HepG2 (cell line): Measurements from ENCODE around the gene CEMP1. TPM values are rescaled to one million over a fixed set of nuclear protein-coding genes. Genes with fewer than 3 reads are reported as not detected.
A peak's percentile ranks its signal among the peaks of the same experiment; 100 is the strongest.
"Not testable (repeated sequence)": the region's sequence is repeated elsewhere in the genome, so short reads cannot be mapped to it uniquely, and the experiment has no call there.

Experiments used
- ATAC-seq: fragments of 200-7000 bp; cut with Tn5 transposase; 3 replicates; pipeline ENCODE4 v1.9.1; 2020; ENCODE audit warnings: mild to moderate bottlenecking, moderate library complexity
- BruUV-seq: library from RNA; stranded (reverse); fragments of 400-500 nt; replicated peaks from 2 replicates; lab custom pipeline; 2021; lab: Mats Ljungman, UMichigan
- CTCF ChIA-PET: fragments of 300-600 bp; formaldehyde crosslinking; extraction: SDS; loops from one replicate; lab custom pipeline; 2021; ENCODE audit warnings: low total read pairs, inconsistent platforms, low intra/inter-chr PET ratio; lab: Yijun Ruan, JAX
- POLR2A ChIA-PET: fragments of 350-600 bp; sonication (Branson Sonifier 250); formaldehyde crosslinking; loops from one replicate; lab custom pipeline; 2020; ENCODE audit warnings: antibody characterized with exemption, inconsistent platforms; lab: Yijun Ruan, JAX
- DNase-seq: peaks from one replicate; pipeline ENCODE4 v3.0.0-alpha.2; 2015; ENCODE audit warnings: low spot score
- FAIRE-seq: peaks from 3 replicates; lab custom pipeline; 2011; peaks lifted over from hg19 to GRCh38; lab: Jason Lieb, UNC
- H2AFZ ChIP-seq: one replicate; pipeline ENCODE4 v1.6.1; 2011; ENCODE audit warnings: low read length, inconsistent platforms
- H3K27ac ChIP-seq: fragments of 300-600 bp; 3 replicates; pipeline ENCODE4 v1.8.0; 2011; ENCODE audit warnings: mixed run types, mild to moderate bottlenecking, mixed read lengths, low read length, inconsistent platforms; ENCODE audit not compliant: insufficient read depth; ENCODE audit errors: extremely low read length
- H3K27me3 ChIP-seq, 2 experiments: fragments of 200-600 bp in 1 of 2; 2 replicates in 1 of 2; 3 replicates in 1 of 2; pipeline versions ENCODE4 v1.6.0 to v1.8.0; 2011; ENCODE audit warnings: low read length in 2 of 2, mild to moderate bottlenecking in 2 of 2, moderate library complexity in 2 of 2, inconsistent platforms in 1 of 2; ENCODE audit not compliant: insufficient read depth in 2 of 2, control insufficient read depth in 1 of 2
- H3K36me3 ChIP-seq, 2 experiments: fragments of 200-600 bp in 1 of 2; replicated peaks in 1 of 2; 2 replicates in 1 of 2; 3 replicates in 1 of 2; pipeline versions ENCODE4 v1.5.1 to v1.8.0; 2011; ENCODE audit warnings: low read length in 2 of 2, inconsistent platforms in 1 of 2; ENCODE audit not compliant: insufficient read depth in 2 of 2, control insufficient read depth in 1 of 2
- H3K4me1 ChIP-seq: 2 replicates; pipeline ENCODE4 v1.5.1; 2012; ENCODE audit warnings: low read length, inconsistent platforms; ENCODE audit not compliant: insufficient read depth
- H3K4me2 ChIP-seq: 2 replicates; pipeline ENCODE4 v1.6.0; 2011; ENCODE audit warnings: low read depth, low read length, inconsistent platforms
- H3K4me3 ChIP-seq, 3 experiments: fragments of 200-600 bp in 1 of 3; sonication (generic), shearing (Covaris generic) in 1 of 3; replicated peaks in 1 of 3; 2 replicates each; pipeline ENCODE4 v1.5.1; 2011 to 2016; ENCODE audit warnings: low read length in 3 of 3, inconsistent platforms in 2 of 3, low read depth in 2 of 3, mild to moderate bottlenecking in 2 of 3, control low read depth in 1 of 3, mixed read lengths in 1 of 3; ENCODE audit not compliant: insufficient read depth in 1 of 3
- H3K79me2 ChIP-seq: one replicate; pipeline ENCODE4 v1.6.1; 2011; ENCODE audit warnings: low read length, inconsistent platforms; ENCODE audit not compliant: insufficient read depth
- H3K9ac ChIP-seq: 2 replicates; pipeline ENCODE4 v1.6.0; 2011; ENCODE audit warnings: mild to moderate bottlenecking, low read depth, low read length, inconsistent platforms; ENCODE audit not compliant: insufficient read depth
- H3K9me3 ChIP-seq: 2 replicates; pipeline ENCODE4 v1.5.1; 2012; ENCODE audit warnings: mild to moderate bottlenecking, low read length
- H4K20me1 ChIP-seq: 2 replicates; pipeline ENCODE4 v1.6.0; 2011; ENCODE audit warnings: inconsistent platforms, mild to moderate bottlenecking, low read length, moderate library complexity; ENCODE audit not compliant: insufficient read depth
- BHLHE40 ChIP-seq: IDR thresholded peaks from 2 replicates; pipeline ENCODE4 v1.6.1; 2011; ENCODE audit warnings: low read length, improper control_type of control experiment
- PHF20 ChIP-seq: sonication (generic); formaldehyde crosslinking; IDR thresholded peaks from 2 replicates; pipeline ENCODE4 v1.5.0; 2020; ENCODE audit warnings: mild to moderate bottlenecking, missing genetic modification reagents
- ZNF362 ChIP-seq: sonication (generic); formaldehyde crosslinking; IDR thresholded peaks from 2 replicates; pipeline ENCODE4 v1.4.0; 2020; ENCODE audit warnings: missing genetic modification reagents, mild to moderate bottlenecking, borderline replicate concordance
- ZNF770 ChIP-seq: sonication (generic); formaldehyde crosslinking; IDR thresholded peaks from 2 replicates; pipeline ENCODE4 v1.5.0; 2020; ENCODE audit warnings: mild to moderate bottlenecking, missing genetic modification reagents
- WGBS: methylation state at CpG from one replicate; pipeline ENCODE4 v1.1.6; 2017; ENCODE audit warnings: low lambda C conversion rate; 5-methylcytosine and 5-hydroxymethylcytosine counted together
- in situ Hi-C: cut with HindIII; loops from 2 replicates; pipeline ENCODE4 v1.10.0; 2017; ENCODE audit warnings: low pct_unique_long_range_greater_than_20kb; ENCODE audit not compliant: extremely low pct_ligation_motif_present
- intact Hi-C: fragments of 100-400 bp; cut with micrococcal nuclease; formaldehyde crosslinking; loops from one replicate; pipeline ENCODE4 v1.10.0; 2022; ENCODE audit not compliant: unreplicated experiment
- polyA plus RNA-seq, 8 experiments: library from polyadenylated mRNA; depleted of rRNA in 3 of 8; stranded (reverse) in 7 of 8; unstranded in 1 of 8; fragments of >200 nt; fragmentation: Illumina TruSeq in 4 of 8; extraction: Trizol in 4 of 8; gene quantifications; 2 replicates each; pipeline versions ENCODE4 v1.2.1 to v1.2.3, GENCODE V29; 2011 to 2016; ENCODE audit warnings: low read depth in 4 of 8, missing spikeins in 1 of 8, mixed read lengths in 1 of 8; ENCODE audit not compliant: insufficient read depth in 1 of 8
- total RNA-seq, 5 experiments: library from RNA; depleted of rRNA; stranded (reverse); fragments of >200 nt; fragmentation: Illumina TruSeq; extraction: Trizol; gene quantifications; 2 replicates each; pipeline ENCODE4 v1.2.3, GENCODE V29; 2016; ENCODE audit warnings: low read depth in 1 of 5

The CEMP1 gene
- total and polyA plus RNA-seq, 2 of the 13 experiments (the other 11 are each of a cell fraction or from before 2014, with no cell fraction given): not detected

- ATAC-seq, H3K79me2 ChIP-seq, FAIRE-seq, DNase-seq, H3K9me3 ChIP-seq, H2AFZ ChIP-seq, CTCF ChIA-PET, H3K27me3 ChIP-seq, in situ Hi-C loops, intact Hi-C loops, H4K20me1 ChIP-seq, BruUV-seq: not testable (repeated sequence)
- WGBS: 21% methylated on average over 16 of the region's 16 CpGs
- H3K27ac ChIP-seq: peak overlapping the region; percentile 75
- H3K4me1 ChIP-seq: peaks cover 52% of the 10 kb centered on the region
- peak overlapping the region; percentile 47 to 77 (median 69); a peak in 5 of 6 replicates for H3K4me3 ChIP-seq
- POLR2A ChIA-PET: interaction anchor here (1.3 to 2.2 kb wide), 4 partner anchors 9 to 56 kb away, joined by 8 to 14 read pairs (median 12); partner anchors contain the start of genes AMDHD2 and ATP6V0C
- peak overlapping the region; percentile 67 for H3K9ac ChIP-seq
- TF ChIP-seq PHF20 (0 out of 2 replicates have a peak, but pooled peaks have one; percentile 10), ZNF362 (CRISPR knock-in tag) (peak; percentile 74), ZNF770 (CRISPR knock-in tag) (peak; percentile 62), BHLHE40 (0 out of 2 replicates have a peak, but pooled peaks have one; percentile 6)
- H3K36me3 ChIP-seq: peaks cover 5 to 16% of the 10 kb centered on the region in 2 experiments
- H3K4me2 ChIP-seq: peak overlapping the region; percentile 92
These were observed 2.0 kb upstream of the CEMP1 start for GRCh38 chr16:2533142-2533755.
